Ishikawa (cell line): Measurements from ENCODE around the gene CRACR2B.

Source experiments
- CEBPB ChIP-seq: IDR thresholded peaks from 2 replicates; pipeline ENCODE4 v1.6.1; 2012
- CREB1 ChIP-seq: IDR thresholded peaks from 2 replicates; pipeline ENCODE4 v1.6.1; 2012; ENCODE audit warnings: low read depth
- EGR1 ChIP-seq: IDR thresholded peaks from 2 replicates; pipeline ENCODE4 v1.6.1; 2012
- EP300 ChIP-seq: IDR thresholded peaks from 2 replicates; pipeline ENCODE4 v1.6.1; 2012; ENCODE audit warnings: borderline replicate concordance
- NFIC ChIP-seq: IDR thresholded peaks from 2 replicates; pipeline ENCODE4 v1.6.1; 2012
- RAD21 ChIP-seq: IDR thresholded peaks from 2 replicates; pipeline ENCODE4 v1.6.1; 2012; ENCODE audit warnings: low read depth
- TAF1 ChIP-seq: IDR thresholded peaks from 2 replicates; pipeline ENCODE4 v1.6.1; 2012; ENCODE audit warnings: low read depth, mild to moderate bottlenecking
- YY1 ChIP-seq: IDR thresholded peaks from 2 replicates; pipeline ENCODE4 v1.6.1; 2012; ENCODE audit warnings: low read depth
- ZBTB7A ChIP-seq: IDR thresholded peaks from 2 replicates; pipeline ENCODE4 v1.6.1; 2012; ENCODE audit warnings: low read depth
- TF ChIP-seq, protein P1 (sequence below): IDR thresholded peaks from 2 replicates; pipeline ENCODE4 v1.6.1; 2012
- TF ChIP-seq, protein P2 (sequence below): IDR thresholded peaks from 2 replicates; pipeline ENCODE4 v1.6.1; 2012
- TF ChIP-seq, protein P3 (sequence below): IDR thresholded peaks from 2 replicates; pipeline ENCODE4 v1.6.1; 2012; ENCODE audit warnings: low read depth, mild to moderate bottlenecking

DNA sequence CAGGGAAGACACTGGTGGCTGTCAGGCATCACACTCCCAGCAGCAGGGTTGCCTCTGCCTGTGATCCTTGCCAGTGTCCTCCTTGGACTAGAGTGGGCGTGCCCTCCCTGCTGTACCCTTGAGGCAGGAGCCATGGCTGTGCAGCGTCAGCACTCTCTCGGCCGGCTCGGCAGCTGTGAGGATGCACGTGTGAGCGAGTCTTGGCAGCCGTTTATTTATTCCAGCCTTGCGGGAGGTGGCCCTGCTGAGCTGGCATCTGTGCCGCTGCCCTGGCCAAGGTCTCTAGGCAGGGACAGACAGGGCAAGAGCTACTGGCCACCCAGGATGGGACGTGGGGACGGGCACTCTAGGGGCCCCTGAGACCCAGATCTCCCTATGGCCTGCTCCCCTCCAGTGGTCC, 48.8 kb downstream of the CRACR2B start:
- TF ChIP-seq RAD21 (no peak), ZBTB7A (no peak), CREB1 (no peak), EP300 (no peak), YY1 (no peak), TAF1 (no peak), CEBPB (no peak), NFIC (no peak), EGR1 (no peak)
- TF ChIP-seq, protein P1, sequence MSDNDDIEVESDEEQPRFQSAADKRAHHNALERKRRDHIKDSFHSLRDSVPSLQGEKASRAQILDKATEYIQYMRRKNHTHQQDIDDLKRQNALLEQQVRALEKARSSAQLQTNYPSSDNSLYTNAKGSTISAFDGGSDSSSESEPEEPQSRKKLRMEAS = no peak
- TF ChIP-seq, protein P2, sequence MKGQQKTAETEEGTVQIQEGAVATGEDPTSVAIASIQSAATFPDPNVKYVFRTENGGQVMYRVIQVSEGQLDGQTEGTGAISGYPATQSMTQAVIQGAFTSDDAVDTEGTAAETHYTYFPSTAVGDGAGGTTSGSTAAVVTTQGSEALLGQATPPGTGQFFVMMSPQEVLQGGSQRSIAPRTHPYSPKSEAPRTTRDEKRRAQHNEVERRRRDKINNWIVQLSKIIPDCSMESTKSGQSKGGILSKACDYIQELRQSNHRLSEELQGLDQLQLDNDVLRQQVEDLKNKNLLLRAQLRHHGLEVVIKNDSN = no peak
- TF ChIP-seq, protein P3, sequence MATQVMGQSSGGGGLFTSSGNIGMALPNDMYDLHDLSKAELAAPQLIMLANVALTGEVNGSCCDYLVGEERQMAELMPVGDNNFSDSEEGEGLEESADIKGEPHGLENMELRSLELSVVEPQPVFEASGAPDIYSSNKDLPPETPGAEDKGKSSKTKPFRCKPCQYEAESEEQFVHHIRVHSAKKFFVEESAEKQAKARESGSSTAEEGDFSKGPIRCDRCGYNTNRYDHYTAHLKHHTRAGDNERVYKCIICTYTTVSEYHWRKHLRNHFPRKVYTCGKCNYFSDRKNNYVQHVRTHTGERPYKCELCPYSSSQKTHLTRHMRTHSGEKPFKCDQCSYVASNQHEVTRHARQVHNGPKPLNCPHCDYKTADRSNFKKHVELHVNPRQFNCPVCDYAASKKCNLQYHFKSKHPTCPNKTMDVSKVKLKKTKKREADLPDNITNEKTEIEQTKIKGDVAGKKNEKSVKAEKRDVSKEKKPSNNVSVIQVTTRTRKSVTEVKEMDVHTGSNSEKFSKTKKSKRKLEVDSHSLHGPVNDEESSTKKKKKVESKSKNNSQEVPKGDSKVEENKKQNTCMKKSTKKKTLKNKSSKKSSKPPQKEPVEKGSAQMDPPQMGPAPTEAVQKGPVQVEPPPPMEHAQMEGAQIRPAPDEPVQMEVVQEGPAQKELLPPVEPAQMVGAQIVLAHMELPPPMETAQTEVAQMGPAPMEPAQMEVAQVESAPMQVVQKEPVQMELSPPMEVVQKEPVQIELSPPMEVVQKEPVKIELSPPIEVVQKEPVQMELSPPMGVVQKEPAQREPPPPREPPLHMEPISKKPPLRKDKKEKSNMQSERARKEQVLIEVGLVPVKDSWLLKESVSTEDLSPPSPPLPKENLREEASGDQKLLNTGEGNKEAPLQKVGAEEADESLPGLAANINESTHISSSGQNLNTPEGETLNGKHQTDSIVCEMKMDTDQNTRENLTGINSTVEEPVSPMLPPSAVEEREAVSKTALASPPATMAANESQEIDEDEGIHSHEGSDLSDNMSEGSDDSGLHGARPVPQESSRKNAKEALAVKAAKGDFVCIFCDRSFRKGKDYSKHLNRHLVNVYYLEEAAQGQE = no peak
